ENCODE results near the gene MLX.

DNA sequence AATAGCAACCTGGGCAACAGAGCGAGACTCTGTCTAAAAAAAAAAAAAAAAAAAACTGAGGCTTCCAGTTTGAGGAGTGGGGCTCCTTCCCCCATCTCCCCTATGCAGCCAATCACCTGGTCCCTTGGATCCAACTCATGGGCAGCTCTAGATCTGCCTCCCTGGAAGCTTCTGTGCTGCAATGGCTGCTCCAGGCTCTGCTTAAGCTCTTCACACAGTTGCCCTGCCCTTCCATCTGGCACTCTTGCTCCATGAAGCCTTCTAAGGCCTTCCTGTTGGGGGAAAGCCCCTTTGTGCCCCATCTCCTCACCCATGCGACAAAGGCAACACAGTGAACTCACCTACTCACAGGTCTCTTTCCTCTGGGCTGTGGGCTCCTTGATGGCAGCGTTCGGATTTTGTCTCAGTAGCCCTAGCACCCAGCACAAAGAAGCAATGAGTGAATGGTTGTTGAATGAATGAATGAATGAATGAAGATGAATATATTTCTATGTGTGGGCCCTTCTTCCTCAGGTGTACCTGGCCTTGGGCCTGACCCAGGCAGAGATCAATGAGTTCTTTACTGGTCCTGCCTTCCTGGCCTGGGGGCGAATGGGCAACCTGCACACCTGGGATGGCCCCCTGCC, 29.0 kb upstream of the MLX start:
- TF ChIP-seq, protein P1, sequence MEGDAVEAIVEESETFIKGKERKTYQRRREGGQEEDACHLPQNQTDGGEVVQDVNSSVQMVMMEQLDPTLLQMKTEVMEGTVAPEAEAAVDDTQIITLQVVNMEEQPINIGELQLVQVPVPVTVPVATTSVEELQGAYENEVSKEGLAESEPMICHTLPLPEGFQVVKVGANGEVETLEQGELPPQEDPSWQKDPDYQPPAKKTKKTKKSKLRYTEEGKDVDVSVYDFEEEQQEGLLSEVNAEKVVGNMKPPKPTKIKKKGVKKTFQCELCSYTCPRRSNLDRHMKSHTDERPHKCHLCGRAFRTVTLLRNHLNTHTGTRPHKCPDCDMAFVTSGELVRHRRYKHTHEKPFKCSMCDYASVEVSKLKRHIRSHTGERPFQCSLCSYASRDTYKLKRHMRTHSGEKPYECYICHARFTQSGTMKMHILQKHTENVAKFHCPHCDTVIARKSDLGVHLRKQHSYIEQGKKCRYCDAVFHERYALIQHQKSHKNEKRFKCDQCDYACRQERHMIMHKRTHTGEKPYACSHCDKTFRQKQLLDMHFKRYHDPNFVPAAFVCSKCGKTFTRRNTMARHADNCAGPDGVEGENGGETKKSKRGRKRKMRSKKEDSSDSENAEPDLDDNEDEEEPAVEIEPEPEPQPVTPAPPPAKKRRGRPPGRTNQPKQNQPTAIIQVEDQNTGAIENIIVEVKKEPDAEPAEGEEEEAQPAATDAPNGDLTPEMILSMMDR (IDR thresholded peaks at IDR 0.05) = no peak
- no peak for TF ChIP-seq POLR2A (IDR thresholded peaks at IDR 0.05)
